K562 (cell line): Measurements from ENCODE around the gene CREB3L2.

ENCODE experiments used
- TEAD1 ChIP-seq, 2 experiments: fragments of 450-650 bp in 1 of 2; sonication (generic) in 1 of 2; formaldehyde crosslinking; IDR thresholded peaks; 2 replicates each; pipeline versions ENCODE4 v1.4.0 to v1.8.0; 2020 to 2022; ENCODE audit warnings: mild to moderate bottlenecking in 2 of 2, missing genetic modification reagents in 1 of 2
- ZNF695 ChIP-seq: fragments of 450-650 bp; formaldehyde crosslinking; IDR thresholded peaks from 2 replicates; pipeline ENCODE4 v1.4.0; 2020; ENCODE audit warnings: mild to moderate bottlenecking, moderate library complexity

DNA sequence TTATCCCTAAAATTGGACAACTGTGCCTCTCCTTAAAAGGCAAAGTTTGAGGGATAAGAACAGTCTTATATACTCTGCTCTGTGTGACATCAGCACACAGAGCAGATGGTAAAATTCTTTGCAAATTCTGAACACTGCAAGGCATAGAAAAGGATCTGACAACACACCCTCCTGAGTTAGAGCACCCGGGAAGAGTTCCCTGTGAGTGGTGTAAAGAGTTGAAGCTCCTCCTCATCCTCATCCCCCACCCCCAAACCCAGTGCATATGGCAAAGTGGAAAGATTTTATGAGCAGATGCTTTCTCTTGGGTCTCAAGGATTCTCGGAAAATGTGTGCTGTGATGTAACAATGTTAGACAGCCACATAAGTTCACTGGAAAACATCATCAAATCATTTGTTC is 115.1 kb downstream of the CREB3L2 start:
- TF ChIP-seq TEAD1 (CRISPR knock-in tag; IDR thresholded peaks at IDR 0.05) (no peak), ZNF695 (CRISPR knock-in tag) (no peak)
